Spinal cord (tissue), 10 donors: ENCODE measurements around the gene MRPS18A. TPM values are rescaled to one million over a fixed set of nuclear protein-coding genes. Genes with fewer than 3 reads are reported as not detected.

Source experiments
- DNase-seq, 6 donors: peaks; one replicate each; pipeline versions ENCODE4 v3.0.0 to v3.0.0-alpha.2; 2013 to 2015; ENCODE audit warnings: low spot score in 6 of 6, low read depth in 4 of 6
- H3K27ac ChIP-seq: one replicate; pipeline ENCODE4 v1.5.1; 2013; ENCODE audit warnings: low read depth, low read length, control low read depth
- H3K27me3 ChIP-seq: one replicate; pipeline ENCODE4 v1.6.1; 2013; ENCODE audit warnings: low read length; ENCODE audit not compliant: control insufficient read depth, insufficient read depth
- H3K36me3 ChIP-seq: one replicate; pipeline ENCODE4 v1.6.1; 2013; ENCODE audit warnings: low read length; ENCODE audit not compliant: control insufficient read depth, insufficient read depth
- H3K4me1 ChIP-seq: one replicate; pipeline ENCODE4 v1.6.1; 2013; ENCODE audit warnings: low read length; ENCODE audit not compliant: control insufficient read depth, insufficient read depth
- H3K4me3 ChIP-seq: one replicate; pipeline ENCODE4 v1.5.1; 2013; ENCODE audit warnings: low read depth, low read length, control low read depth
- H3K9me3 ChIP-seq: one replicate; pipeline ENCODE4 v1.6.1; 2013; ENCODE audit warnings: low read length; ENCODE audit not compliant: control insufficient read depth, insufficient read depth
- WGBS: methylation state at CpG from one replicate; pipeline ENCODE4 v1.1.5; 2013; ENCODE audit warnings: missing lambda C conversion rate; ENCODE audit not compliant: insufficient coverage; 5-methylcytosine and 5-hydroxymethylcytosine counted together
- polyA plus RNA-seq, 2 donors: library from polyadenylated mRNA; unstranded; fragments of 120-200 nt; gene quantifications; one replicate each; pipeline ENCODE4 v1.2.1, GENCODE V29; 2013; ENCODE audit not compliant: insufficient read length in 2 of 2
- total RNA-seq, 2 donors: library from RNA; depleted of rRNA in 1 of 2; stranded (reverse); fragments of 120-200 nt in 1 of 2; fragments of >200 nt in 1 of 2; gene quantifications; one replicate each; pipeline versions ENCODE4 v1.2.3 to v1.2.4, GENCODE V29; 2013 to 2014
- donor health status: healthy.

MRPS18A gene
- total and polyA plus RNA-seq, 4 donors: 24.1 to 56.6 (median 32.6) TPM

DNA sequence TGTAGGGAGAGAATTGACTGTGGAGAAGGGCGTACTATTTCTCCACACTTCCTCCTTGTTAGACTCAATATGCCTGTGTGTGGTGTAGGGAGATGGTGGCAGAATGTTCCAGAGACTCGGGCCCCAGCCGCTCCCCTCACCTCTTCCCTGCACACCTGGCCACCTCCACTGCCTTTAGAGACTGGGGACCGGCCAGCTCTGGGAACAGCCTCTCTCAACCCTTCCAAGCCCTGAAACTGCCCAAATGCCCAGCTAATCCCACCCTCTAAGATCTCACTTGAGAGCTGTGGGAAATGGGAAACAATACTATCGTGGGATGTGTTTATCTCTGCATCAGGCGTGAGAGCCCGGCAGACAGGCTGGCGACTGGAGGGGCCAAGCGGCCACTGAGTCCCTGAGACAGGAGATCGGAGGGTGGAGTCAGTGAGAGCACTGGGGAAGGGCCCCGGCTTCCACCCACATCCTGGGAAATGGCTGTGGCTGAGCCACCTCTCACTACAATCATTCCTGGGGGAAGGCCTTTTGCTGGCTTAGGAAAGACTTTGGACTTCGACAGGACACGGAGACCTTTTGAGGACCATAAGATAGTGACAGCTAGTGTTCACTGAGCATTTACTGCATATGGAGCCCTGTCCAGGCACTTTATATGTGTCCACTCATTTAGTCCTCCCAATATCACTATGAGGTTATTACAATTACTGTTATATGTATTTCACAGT is 31.0 kb upstream of the MRPS18A start:
- no peaks in the 10 kb centered on the region for H3K36me3 ChIP-seq
- no peaks in the 10 kb centered on the region for H3K27me3 ChIP-seq
- peaks cover 29% of the 10 kb centered on the region for H3K4me1 ChIP-seq
- 82% methylated on average over 9 of the region's 13 CpGs for WGBS
- H3K27ac ChIP-seq: no peak overlapping the region
- H3K4me3 ChIP-seq: no peak overlapping the region
- no peak for DNase-seq
- no peaks in the 10 kb centered on the region for H3K9me3 ChIP-seq

DNA sequence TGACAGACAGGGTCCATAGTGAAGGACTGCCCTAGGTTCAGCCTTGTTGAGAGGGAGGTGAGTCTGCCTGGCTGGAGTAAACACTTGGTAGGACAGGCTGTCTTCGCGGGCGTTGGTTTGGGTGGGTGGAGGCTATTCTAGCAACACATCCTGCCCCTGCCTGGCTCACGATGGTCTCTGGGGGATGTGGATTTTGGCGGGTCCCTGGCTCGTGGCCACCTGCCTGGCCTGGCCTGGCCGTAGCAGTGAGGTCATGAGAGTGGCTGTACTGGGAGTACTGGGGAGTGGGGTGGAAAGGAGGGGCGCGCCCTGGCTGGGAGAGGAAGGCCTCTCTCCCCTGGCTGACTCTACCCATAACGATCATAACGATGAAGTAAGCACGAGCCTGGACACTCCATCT is 30.2 kb upstream of the MRPS18A start:
- no peaks in the 10 kb centered on the region for H3K36me3 ChIP-seq
- no peaks in the 10 kb centered on the region for H3K27me3 ChIP-seq
- H3K9me3 ChIP-seq: no peaks in the 10 kb centered on the region
- H3K4me1 ChIP-seq: peaks cover 29% of the 10 kb centered on the region
- no peak overlapping the region for H3K27ac ChIP-seq
- no peak overlapping the region for H3K4me3 ChIP-seq
- WGBS: 91% methylated on average over 10 of the region's 12 CpGs
- no peak for DNase-seq

DNA sequence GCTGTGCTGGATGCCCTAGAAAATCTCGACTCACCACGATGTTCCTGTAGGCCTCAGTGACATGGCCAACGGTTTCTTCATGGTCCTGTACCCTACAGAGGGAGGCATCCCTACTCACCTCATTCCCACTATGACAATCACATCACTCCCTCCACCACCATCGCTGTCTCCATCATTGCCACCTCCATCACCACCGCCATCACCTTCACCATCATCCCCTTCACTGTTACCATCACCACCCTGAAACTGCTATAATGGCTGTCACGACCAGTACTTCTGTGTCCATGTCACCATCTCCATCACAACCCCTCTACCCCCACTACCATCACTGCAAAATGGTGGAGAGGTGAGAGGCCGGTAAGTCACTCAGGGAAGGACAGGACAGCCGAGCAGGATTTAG is 29.8 kb upstream of the MRPS18A start:
- DNase-seq: no peak
- H3K4me3 ChIP-seq: no peak overlapping the region
- H3K36me3 ChIP-seq: no peaks in the 10 kb centered on the region
- H3K9me3 ChIP-seq: no peaks in the 10 kb centered on the region
- H3K27ac ChIP-seq: no peak overlapping the region
- no peaks in the 10 kb centered on the region for H3K27me3 ChIP-seq
- WGBS: 67% methylated on average over 4 of the region's 8 CpGs
- peaks cover 29% of the 10 kb centered on the region for H3K4me1 ChIP-seq

DNA sequence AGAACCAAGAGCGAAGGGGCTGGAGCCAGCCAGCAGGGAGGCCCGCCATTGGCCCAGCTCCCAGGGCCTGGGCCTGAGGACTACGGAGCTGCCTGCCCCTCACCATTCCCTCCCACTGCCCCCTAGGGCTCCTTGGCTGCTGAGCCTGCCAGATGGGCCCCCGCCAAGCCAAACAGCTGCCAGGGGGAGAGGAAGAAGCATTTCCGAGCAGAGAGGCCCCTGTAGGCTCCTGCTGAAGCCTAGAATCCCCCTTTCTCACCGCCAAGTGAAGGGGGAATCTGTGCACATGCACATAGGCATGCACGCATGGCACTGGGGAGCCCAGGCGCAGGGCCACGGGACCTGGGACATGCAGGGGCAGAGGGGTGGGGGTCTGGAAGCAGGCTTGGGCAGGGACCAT is 28.5 kb upstream of the MRPS18A start:
- H3K36me3 ChIP-seq: no peaks in the 10 kb centered on the region
- no peaks in the 10 kb centered on the region for H3K9me3 ChIP-seq
- peak overlapping the region; percentile 47 for H3K27ac ChIP-seq
- no peak overlapping the region for H3K4me3 ChIP-seq
- H3K4me1 ChIP-seq: peaks cover 29% of the 10 kb centered on the region
- DNase-seq: peak in 5 of 6 donors; percentile 67 to 95 (median 76)
- peaks cover 2% of the 10 kb centered on the region for H3K27me3 ChIP-seq
- WGBS: 29% methylated on average over 6 of the region's 9 CpGs

DNA sequence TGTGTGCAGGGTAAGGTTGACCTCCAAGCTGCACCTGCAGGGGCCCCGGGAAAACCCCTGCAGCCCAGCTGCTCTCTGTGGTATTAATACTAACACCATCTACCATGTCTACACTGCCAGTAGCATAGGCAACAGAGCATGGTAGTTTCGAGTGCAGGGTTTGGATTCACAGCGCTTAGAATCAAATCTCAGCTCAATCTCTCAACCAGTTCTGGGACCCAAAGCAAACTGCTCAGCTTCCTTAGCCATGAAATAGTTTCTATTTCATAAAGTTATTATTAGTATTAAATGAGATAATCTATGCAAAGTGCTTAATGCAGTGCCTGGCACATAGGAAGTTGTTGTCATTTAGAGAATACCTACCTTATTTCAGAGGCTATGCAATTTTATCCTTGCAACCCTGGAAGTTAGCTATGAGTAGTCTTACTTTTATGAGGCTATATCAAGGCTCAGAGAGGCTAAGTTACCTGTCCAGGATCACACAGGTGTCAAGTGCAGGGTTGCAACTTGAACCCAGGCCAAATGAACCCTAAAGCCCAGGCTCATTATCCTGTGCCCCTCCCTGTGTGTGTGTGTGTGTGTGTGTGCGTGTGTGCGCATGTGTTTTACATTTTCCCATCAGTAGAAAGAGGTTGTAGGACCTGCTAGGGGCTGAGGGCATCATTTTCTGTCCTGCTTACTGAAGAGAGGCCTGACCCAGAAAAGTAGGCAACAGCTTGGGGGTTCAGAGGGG is 27.6 kb upstream of the MRPS18A start:
- DNase-seq: no peak
- WGBS: 70% methylated on average over 5 of the region's 5 CpGs

DNA sequence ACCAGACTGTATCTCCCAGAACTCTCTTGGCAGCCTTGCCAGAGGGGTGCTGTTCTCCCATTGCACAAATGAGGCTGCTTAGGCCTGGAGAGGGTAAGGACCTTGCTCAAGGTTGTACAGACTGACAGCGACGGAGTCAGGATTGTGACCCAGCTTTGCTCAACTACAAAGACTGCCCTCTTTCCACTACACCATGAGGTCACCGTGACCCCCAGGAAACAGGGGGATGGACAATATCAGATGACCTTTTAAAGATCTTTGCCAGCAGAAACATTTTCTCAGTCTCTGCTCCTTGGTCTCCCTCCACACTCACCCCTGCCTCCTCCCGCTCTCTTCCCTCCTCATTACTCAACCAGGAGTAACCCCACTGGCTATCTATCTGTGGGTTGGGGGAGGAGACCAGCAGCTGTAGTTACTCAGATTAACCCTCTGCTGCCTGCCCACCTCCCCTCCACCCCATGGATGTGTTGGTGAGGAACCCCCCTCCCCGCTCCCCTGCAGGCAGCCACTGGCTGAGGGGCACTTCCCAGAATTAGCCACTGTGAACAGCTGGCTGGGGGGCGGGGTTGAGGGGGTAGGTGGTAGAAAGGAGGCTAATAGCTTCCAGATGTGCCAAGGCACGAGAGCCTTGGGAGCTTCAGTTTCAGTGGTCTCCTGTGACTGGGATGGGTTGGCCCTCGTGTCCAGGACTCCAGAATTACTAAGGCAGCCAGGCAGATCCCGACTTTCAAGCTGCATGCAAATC is 26.9 kb upstream of the MRPS18A start:
- WGBS: 42% methylated on average over 5 of the region's 9 CpGs
- no peak overlapping the region for H3K4me3 ChIP-seq
- no peaks in the 10 kb centered on the region for H3K36me3 ChIP-seq
- H3K4me1 ChIP-seq: peaks cover 29% of the 10 kb centered on the region
- peaks cover 2% of the 10 kb centered on the region for H3K27me3 ChIP-seq
- peak overlapping the region; percentile 62 for H3K27ac ChIP-seq
- no peaks in the 10 kb centered on the region for H3K9me3 ChIP-seq
- peak in 1 of 6 donors; percentile 44 for DNase-seq

More for the DNA sequence above, 27.6 kb upstream of the MRPS18A start:
- H3K27me3 ChIP-seq: peaks cover 2% of the 10 kb centered on the region
- H3K9me3 ChIP-seq: no peaks in the 10 kb centered on the region
- no peaks in the 10 kb centered on the region for H3K36me3 ChIP-seq
- H3K4me3 ChIP-seq: no peak overlapping the region
- H3K4me1 ChIP-seq: peaks cover 29% of the 10 kb centered on the region
- H3K27ac ChIP-seq: no peak overlapping the region

DNA sequence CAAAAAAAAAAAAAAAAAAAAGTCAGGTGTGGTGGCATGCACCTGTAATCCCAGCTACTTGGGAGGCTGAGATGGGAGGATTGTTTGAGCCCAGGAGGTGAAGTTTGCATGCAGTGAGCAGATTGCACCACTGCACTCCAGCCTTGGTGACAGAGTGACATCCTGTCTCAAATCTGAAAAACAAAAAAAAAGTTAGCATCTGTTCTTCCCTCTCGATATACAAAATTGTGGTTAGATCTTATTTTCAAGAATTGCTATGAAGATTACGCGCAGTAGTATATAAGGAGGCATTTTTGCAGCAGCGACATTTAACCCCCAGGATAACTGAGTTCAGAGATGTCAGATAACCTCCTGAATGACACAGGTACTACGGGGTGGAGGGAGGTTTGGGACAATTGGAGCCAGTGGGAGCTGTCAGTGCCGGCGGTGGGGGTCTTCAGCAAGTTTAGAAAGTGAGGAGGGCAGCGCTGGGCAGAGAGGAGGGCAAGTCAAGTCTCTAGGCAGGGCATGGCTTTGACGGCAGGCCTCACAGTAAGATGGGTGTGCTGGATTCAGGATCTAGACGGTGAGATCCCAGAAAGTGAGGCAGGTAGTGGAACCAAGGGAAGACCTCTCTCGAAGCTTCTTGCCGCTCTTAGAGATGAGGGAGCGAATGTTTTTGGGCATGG is 26.2 kb upstream of the MRPS18A start:
- Histone ChIP-seq H3K36me3 (no peaks in the 10 kb centered on the region), H3K27me3 (peaks cover 2% of the 10 kb centered on the region), H3K27ac (peak overlapping the region; percentile 62), H3K4me1 (peaks cover 29% of the 10 kb centered on the region), H3K4me3 (no peak overlapping the region), H3K9me3 (no peaks in the 10 kb centered on the region)
- WGBS: 82% methylated on average over 13 of the region's 13 CpGs
- DNase-seq: no peak

DNA sequence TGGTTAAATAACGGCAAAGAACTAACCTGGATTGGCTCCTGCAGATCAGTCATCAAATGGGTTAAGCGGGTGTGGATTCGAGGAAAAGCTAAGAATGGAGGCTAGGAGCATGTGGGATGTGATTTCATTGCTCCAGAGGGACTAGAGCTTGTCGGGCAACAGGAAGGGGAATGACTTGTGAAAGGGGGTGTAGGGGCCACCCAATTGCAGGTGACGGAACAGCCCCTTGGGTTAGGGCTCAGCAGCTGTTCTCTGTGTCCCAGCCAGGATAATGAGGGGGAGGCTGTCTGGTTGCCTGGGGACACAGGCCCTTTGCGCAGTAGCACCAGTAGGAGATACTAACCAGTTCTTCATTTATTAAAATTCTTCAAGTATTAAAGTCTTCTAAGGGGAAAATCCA is 25.0 kb upstream of the MRPS18A start:
- H3K9me3 ChIP-seq: no peaks in the 10 kb centered on the region
- no peak overlapping the region for H3K4me3 ChIP-seq
- H3K36me3 ChIP-seq: no peaks in the 10 kb centered on the region
- peaks cover 2% of the 10 kb centered on the region for H3K27me3 ChIP-seq
- peaks cover 24% of the 10 kb centered on the region for H3K4me1 ChIP-seq
- H3K27ac ChIP-seq: no peak overlapping the region
- no peak for DNase-seq
- WGBS: 76% methylated on average over 5 of the region's 6 CpGs

DNA sequence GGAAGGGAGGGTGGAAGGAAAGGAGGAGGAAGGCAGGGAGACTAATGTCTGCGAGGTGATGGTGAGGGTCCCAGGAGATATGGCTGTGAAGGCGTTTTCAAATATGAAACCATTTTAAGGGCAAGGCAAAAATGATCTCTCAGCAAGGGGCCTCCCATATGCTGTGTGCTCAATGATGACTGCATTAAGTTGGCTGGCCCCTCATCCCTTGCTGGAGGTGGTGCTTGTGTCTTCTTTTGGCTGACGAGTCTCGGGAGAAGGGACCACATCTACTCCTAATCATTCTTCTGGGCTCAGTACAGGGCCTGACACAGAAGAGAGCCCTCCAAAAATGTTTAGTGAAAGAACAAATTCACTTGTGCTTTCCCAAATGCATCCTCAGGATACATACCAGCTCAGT is 23.0 kb upstream of the MRPS18A start:
- Histone ChIP-seq H3K4me1 (peaks cover 8% of the 10 kb centered on the region), H3K9me3 (no peaks in the 10 kb centered on the region)

More for the DNA sequence above, 23.0 kb upstream of the MRPS18A start:
- 85% methylated on average over 2 of the region's 4 CpGs for WGBS
- no peak for DNase-seq
- H3K27ac ChIP-seq: no peak overlapping the region
- no peak overlapping the region for H3K4me3 ChIP-seq
- peaks cover 2% of the 10 kb centered on the region for H3K27me3 ChIP-seq
- no peaks in the 10 kb centered on the region for H3K36me3 ChIP-seq
